Epithelial cell of prostate (primary cell): ENCODE data around the gene GRIN2C.
A peak's percentile ranks its signal among the peaks of the same experiment; 100 is the strongest.
"Not testable (repeated sequence)": the region's sequence is repeated elsewhere in the genome, so short reads cannot be mapped to it uniquely, and the experiment has no call there.

Source experiments
- DNase-seq: peaks from one replicate; pipeline ENCODE4 v3.0.0-alpha.2; 2011; ENCODE audit warnings: low read depth, low spot score
- H3K27ac ChIP-seq: fragments of 450-650 bp; 2 replicates; pipeline ENCODE4 v1.5.1; 2017; ENCODE audit warnings: mild to moderate bottlenecking

The GRIN2C gene

DNA sequence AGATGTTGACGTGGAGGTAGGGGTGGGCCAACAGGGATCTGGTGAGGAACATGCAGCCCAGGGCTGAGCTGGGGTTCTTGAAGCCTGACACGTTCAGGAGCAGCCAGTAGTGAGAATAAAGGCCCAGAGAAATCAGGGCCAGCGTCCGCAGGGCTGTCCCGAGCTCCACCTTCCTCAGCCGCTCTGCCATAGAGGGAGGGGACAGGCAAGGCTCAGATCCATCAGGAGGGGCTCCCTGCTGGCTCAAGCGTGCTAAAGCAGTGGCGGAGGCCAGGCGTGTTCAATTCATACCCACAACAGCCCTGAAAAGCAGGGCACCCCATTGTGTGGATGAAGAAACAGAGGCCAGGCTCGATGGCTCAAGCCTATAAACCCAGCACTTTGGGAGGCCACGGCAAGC is 21.4 kb upstream of the GRIN2C start:
- no peak for DNase-seq

DNA sequence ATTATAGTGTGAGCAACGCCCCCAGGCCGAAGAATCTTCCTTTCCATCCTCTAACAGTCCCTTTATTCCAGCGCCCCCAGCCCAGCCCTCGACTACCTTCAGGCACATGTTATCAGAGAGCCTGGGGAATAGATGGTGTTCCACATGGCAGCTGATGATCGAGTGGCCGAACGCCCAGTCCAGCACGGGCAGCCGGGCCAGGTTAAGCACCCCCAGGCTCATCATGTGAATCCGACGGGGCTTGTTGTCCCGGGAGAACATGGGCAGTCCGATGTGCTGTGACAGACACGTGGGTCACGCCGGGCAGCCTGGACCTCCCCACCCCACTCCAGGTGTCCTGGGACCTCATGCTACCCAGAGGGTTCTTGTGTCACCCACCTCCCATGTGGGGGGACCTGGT is 19.6 kb upstream of the GRIN2C start:
- no peak for DNase-seq

More for the DNA sequence above, 21.4 kb upstream of the GRIN2C start:
- no peak overlapping the region for H3K27ac ChIP-seq

DNA sequence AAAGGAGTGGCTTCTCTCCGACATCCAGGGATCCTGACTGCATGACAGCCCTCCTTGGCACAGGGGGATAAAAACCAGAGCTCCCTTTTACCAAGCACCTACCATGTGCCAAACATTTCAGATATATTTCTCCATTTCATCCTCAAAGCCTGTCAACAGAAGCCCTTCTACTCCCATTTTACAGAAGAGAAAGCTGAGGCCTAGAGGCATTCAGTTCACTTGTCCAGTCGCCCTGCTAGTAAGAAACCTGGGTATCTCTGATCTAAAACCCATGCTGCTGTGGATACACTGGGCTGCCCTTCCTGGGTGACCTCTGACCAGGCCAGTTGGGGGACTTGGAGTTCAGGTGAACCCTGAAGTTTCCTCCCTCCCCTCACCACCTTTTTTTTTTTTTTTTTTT is 19.0 kb upstream of the GRIN2C start:
- no peak overlapping the region for H3K27ac ChIP-seq
- DNase-seq, result no peak

More for the DNA sequence above, 19.6 kb upstream of the GRIN2C start:
- no peak overlapping the region for H3K27ac ChIP-seq

DNA sequence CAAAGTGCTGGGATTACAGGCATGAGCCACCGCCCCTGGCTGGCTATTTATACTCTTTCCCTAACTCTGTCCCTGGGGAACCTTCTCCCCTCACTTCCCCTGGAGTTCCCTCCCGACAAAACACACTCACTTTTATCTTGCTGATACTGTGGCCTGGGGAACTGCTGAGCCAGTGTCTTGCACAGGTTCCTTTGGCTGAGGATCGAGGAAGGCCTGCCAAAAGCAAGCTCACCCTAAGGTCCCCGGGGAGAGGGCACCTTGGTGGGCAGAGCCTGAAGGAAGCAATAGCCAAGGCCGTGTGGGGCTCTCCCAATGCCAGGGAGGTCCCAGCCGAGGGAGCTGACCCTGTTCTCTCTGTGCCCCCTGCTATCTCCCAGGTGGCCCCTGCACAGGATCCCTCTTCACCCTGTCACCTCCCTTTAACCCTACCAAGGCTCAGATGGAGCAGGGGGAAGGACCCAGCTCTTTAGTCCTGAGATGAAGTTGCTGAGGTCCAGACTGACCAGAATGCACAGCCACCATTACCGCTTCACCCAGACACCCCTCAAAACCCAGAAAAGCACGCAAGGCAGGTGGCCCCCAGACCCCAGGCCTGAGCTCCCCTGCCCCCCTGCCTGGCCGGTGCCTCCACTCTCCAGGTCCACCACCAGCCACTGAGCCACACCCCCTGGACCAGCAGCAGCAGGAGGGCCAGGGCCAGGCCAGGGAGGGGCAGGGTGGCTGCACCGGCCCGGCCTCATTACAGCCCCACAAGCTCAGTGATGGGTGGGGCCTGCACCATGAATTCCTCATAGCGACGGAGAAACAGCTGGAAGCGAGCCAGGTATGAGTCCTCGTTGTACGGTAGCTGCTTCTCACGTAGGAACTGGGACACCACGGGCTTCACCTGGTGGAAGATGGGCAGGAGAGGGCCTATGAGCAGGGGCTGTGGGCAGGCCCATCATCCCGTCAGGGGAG is 18.2 kb upstream of the GRIN2C start:
- peak; percentile 57 for DNase-seq

GRCh38 chr17:74875977-74876593 is 16.4 kb upstream of the GRIN2C start:
- no peak for DNase-seq
- H3K27ac ChIP-seq, result no peak overlapping the region

More for the DNA sequence above, 18.2 kb upstream of the GRIN2C start:
- H3K27ac ChIP-seq, result peak overlapping the region; percentile 12

DNA sequence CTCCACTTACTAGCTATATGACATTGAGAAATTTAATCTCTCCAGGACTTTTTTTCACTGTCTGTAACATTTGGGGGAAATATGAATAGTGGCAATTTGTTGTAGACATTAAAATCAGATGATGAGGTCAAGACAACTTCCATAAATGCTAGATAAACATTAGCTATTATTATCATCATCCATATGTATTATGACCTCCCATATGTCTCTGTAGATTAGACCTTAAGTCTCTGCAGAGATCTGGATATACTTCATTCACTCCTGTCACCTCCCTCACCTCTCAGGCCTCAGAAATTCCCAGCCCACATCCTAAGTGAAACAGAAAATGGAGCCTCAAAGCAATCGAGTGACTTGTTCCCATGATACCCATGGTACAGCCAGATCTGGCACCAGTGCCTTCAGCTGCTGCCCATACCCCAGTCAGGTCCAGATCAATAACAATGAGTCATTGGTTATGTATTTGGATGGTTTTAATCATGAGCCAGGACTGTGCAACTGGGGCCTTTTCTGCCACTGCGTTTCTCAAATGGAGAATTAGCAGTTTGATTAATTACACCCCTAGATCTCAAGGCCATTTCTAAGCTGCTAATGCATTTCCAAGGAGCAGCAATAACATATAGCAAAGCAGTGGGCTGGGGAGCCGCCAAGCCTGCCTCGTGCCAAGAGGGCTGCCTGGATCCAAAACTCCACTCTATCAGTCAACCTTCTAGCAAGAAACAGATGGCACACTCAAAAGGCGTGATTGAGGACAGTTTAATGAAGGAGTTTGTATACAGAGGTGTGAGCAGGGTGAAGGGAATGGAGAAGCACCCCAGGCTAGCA is 15.7 kb upstream of the GRIN2C start:
- no peak for DNase-seq
- H3K27ac ChIP-seq, result no peak overlapping the region

GRCh38 chr17:74874615-74875037 is 14.9 kb upstream of the GRIN2C start:
- H3K27ac ChIP-seq, result no peak overlapping the region
- DNase-seq, result no peak

DNA sequence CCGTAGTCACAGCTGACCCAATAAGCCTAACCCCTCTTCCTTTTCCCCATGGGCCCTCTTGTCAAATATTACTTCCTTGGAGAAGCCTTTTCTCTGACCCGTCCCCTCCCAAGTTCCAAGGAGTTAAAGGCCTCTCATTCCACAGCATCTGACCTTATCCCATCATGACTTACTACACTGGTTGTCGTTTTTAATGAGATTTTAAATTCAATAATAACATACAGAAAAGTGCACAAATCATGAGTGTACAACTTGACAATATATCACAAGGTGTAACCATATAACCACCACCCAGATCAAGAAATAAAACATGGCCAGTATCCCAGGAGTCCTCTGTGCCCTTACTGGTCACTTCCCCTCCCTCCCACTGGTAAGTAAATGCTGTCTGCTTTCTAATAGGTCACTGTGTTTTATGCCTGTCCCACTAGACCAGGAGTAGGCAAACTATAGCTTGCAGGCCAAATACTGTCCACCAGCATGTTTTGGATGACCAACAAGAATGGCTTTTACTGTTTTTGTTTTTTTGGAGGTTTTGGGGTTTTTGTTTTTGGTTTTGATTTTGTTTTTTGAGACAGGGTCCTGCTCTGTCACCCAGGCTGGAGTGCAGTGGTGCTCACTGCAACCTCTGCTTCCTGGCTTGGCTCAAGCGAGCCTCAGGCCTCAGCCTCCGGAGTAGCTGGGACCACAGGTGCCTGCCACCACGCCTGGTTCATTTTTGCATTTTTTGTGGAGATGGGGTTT is 14.4 kb upstream of the GRIN2C start:
- H3K27ac ChIP-seq, result peak overlapping the region; percentile 76
- no peak for DNase-seq

DNA sequence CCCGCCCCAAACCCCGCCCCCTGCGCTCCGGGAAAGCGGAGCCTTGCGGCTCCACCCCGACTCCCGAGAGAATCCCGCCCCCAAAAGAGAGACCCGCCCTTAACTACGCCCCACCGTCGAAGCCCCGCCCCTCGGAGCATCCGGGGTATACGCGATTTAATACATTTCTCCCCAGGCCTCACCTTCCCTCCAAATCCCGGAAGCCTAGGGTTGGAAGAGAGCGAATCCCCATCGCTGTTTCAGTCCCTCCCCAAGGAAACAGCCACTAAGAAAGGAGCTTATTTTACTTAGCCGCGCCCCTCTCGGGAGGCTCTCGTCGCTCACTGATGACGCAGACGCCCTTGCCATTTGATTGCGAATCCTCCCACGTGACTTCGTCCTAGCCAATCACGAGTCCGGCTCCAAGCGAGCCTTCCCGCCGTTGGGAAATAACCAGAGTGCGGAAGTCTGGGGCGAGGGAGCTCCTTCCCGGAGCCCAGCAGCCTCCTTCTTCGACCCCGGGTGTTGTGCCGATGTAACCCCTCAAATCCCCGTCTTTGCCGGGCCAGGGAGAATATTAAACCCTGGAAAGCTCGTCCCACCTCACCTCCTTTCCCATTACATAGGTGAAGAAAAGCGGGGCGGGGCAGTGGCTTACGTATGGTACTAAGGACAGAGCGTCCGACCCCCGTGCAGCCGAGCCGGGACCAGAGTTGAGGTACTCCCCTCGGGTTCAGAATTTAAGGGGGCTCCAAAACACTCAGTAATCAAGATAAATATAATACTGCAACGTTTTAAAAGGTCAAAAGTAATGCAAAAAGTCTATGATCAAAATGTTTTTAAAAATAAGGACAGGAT is 13.6 kb upstream of the GRIN2C start:
- H3K27ac ChIP-seq, result peak overlapping the region; percentile 76
- peak; percentile 99 for DNase-seq

- no peak for DNase-seq
- peak within 1 kb of the TSS; percentile 76 for H3K27ac ChIP-seq
Observed at GRCh38 chr17:74872313-74873036, 12.8 kb upstream of the GRIN2C start, which contains the start of gene FDXR. Gene FDXR (minus strand): TSS chr17:74872994. CDS start chr17:74872944, 50 bp downstream.

GRCh38 chr17:74871356-74872076 is 11.8 kb upstream of the GRIN2C start:
- DNase-seq, result no peak
- H3K27ac ChIP-seq, result no peak overlapping the region

DNA sequence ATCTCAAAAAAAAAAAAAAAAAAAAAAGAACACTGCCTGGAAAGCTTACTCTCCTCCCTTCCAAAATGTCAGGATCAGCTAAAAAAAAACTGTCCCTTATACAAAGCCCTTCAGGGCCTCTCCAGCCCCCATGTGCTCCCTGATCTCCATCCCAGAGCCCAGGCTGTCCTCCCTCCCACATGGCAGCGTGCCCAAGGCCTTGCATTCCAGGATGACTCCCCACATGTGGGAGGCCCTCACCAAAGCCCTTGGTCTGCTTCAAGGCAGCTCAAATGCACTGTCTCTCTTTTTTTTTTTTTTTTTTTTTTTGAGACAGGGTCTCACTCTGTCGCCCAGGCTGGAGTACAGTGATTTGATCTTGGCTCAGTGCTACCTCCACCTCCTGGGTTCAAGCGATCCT is 10.8 kb upstream of the GRIN2C start:
- no peak overlapping the region for H3K27ac ChIP-seq
- DNase-seq, result no peak

GRCh38 chr17:74870028-74870427 is 10.3 kb upstream of the GRIN2C start:
- DNase-seq, H3K27ac ChIP-seq: not testable (repeated sequence)

DNA sequence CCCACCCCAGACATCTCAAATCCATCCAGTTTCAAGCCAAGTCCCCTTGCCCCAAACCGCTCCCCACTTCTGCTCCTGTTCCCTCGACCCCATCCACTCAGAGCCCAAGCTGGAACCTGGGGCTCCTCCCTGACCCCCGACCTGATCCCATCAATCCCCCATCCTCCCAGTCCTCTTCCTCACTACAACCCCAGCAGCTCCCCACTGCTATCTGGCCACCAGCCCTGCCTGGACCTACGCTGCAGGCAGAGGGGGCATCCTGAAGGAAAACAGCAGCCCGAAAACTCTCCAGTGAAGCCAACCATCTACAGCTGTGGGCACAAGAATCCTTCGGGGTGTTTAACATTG is 9.2 kb upstream of the GRIN2C start:
- no peak overlapping the region for H3K27ac ChIP-seq
- DNase-seq, result no peak

DNA sequence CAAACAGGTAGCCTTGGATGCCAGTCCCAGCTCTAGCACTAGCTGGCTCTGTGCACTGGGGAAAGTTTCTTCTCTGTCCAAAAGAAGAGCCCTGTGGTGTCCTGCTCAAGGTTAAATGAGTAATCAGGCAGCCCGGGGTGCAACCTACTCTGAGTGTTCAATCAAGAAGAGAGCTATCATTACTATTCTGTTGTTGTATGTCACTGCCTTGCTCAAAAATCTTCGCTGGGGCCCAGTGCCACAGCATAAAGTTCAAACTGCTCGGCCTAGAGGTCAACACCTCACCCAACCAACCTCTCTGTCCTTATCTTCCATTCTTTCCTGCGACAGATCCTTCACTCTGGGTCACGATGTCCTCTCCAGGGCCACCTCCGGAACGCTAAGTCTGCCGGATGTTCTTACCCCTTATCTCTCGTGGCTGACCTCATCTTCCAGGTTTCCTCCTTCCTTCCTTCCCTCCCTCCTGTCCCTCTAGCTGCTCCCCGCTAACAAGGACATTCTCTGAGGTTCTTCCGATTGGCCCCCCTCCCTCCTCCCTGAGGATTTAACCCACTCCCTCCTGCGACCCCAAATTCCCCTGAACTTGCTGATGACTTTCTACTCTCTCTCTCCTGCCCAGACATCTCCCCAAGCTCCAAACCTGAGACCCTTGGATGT is 8.7 kb upstream of the GRIN2C start:
- H3K27ac ChIP-seq, result no peak overlapping the region
- DNase-seq, result no peak

DNA sequence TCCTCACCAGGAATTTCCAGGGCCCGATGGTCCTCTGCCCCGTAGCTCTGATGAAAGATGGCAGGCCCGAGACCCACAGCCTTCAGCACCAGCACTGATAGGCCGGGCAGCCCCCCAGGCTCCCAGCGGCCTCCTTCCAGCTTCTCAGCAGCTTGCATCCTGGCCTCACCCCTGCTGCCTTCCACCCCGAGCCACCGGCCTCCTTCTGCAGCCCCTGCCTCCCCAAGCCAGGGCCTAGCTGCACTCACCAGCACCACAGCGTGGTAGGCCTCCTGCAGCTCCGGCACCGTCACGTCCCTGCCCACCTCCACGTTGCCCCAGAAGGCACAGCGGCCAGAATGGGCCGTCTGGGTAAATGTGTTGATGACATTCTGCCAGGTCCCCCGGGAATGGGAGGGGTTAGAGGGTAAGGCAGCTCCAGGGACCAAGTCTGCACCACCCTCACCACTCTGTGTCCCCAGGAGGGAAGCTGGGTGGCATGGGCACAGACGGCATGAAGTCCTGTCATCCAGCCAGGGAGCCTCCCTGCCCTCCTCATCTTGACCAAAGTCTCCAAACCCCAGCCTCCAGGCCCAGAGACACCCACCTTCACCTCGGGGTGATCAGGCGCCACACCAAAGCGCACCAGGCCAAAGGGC is 6.6 kb upstream of the GRIN2C start:
- no peak for DNase-seq
- no peak overlapping the region for H3K27ac ChIP-seq
